ENCODE data around the gene LSP1.
"Not testable (repeated sequence)": the region's sequence is repeated elsewhere in the genome, so short reads cannot be mapped to it uniquely, and the experiment has no call there.

LSP1 gene

GRCh38 chr11:1869427-1870325, 16.8 kb downstream of the LSP1 start:
- no peak for FAIRE-seq
- no peak for TF ChIP-seq SPI1 (IDR thresholded peaks at IDR 0.05; ENCODE audit: low read depth, low read length)
- TF ChIP-seq POLR2A (IDR thresholded peaks at IDR 0.05; ENCODE audit: low read depth, low read length) = peak; percentile 7; the same call in 1 of the 2 replicates

GRCh38 chr11:1870326-1870696, 17.4 kb downstream of the LSP1 start:
- FAIRE-seq (no peak), DNase-seq (ENCODE audit: insufficient read length, low spot score) (no peak)
- TF ChIP-seq POLR2AphosphoS5 (IDR thresholded peaks at IDR 0.05; ENCODE audit: low read depth, low read length) (0 out of 2 replicates have a peak, but pooled peaks have one; percentile 32), PAX5 (IDR thresholded peaks at IDR 0.05; ENCODE audit: insufficient read depth, low read length, severe bottlenecking) (no peak), TAF1 (IDR thresholded peaks at IDR 0.05; ENCODE audit: low read depth, low read length) (no peak), POLR2A (IDR thresholded peaks at IDR 0.05; ENCODE audit: low read depth, low read length) (peak; percentile 14; the same call in 1 of the 2 replicates), POU2F2 (IDR thresholded peaks at IDR 0.05; ENCODE audit: low read depth, low read length) (no peak), SPI1 (IDR thresholded peaks at IDR 0.05; ENCODE audit: low read depth, low read length) (no peak)

More at GRCh38 chr11:1869427-1870325, 16.8 kb downstream of the LSP1 start:
- no peak for DNase-seq (ENCODE audit: insufficient read length, low spot score)

GRCh38 chr11:1870721-1871466, 18.0 kb downstream of the LSP1 start:
- TF ChIP-seq POLR2AphosphoS5 (IDR thresholded peaks at IDR 0.05; ENCODE audit: low read depth, low read length) = no peak; the same call in 1 of the 2 replicates
- TF ChIP-seq TAF1 (IDR thresholded peaks at IDR 0.05; ENCODE audit: low read depth, low read length) = no peak
- TF ChIP-seq POLR2A (IDR thresholded peaks at IDR 0.05; ENCODE audit: low read depth, low read length) = peak; percentile 9; the same call in 1 of the 2 replicates
- no peak for TF ChIP-seq PAX5 (IDR thresholded peaks at IDR 0.05; ENCODE audit: insufficient read depth, low read length, severe bottlenecking)
- DNase-seq (ENCODE audit: insufficient read length, low spot score) = no peak
- FAIRE-seq = no peak

DNA sequence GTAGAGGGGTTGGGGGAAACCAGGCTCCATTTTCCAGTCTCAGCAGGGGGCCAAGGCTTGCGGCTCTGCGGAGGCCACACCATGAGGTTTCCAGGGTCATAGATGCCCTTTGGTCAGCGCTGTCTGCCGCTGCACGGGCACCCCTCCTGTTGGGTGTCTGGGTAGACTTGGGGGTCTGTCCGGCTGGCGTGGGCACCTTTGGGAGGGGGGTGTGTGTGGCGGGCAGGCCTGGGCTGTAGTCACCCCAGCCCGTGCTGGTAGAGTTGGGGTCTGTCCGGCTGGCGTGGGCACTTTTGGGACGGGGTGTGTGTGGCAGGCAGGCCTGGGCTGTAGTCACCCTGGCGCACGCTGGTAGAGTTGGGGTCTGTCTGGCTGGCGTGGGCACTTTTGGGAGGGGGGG, 18.6 kb downstream of the LSP1 start:
- FAIRE-seq = no peak
- TF ChIP-seq POLR2AphosphoS5 (IDR thresholded peaks at IDR 0.05; ENCODE audit: low read depth, low read length) = no peak; the same call in 1 of the 2 replicates
- TF ChIP-seq PAX5 (IDR thresholded peaks at IDR 0.05; ENCODE audit: insufficient read depth, low read length, severe bottlenecking) = no peak
- TF ChIP-seq POLR2A (IDR thresholded peaks at IDR 0.05; ENCODE audit: low read depth, low read length) = no peak
- TF ChIP-seq POU2F2 (IDR thresholded peaks at IDR 0.05; ENCODE audit: low read depth, low read length) = no peak
- no peak for TF ChIP-seq SPI1 (IDR thresholded peaks at IDR 0.05; ENCODE audit: low read depth, low read length)

DNA sequence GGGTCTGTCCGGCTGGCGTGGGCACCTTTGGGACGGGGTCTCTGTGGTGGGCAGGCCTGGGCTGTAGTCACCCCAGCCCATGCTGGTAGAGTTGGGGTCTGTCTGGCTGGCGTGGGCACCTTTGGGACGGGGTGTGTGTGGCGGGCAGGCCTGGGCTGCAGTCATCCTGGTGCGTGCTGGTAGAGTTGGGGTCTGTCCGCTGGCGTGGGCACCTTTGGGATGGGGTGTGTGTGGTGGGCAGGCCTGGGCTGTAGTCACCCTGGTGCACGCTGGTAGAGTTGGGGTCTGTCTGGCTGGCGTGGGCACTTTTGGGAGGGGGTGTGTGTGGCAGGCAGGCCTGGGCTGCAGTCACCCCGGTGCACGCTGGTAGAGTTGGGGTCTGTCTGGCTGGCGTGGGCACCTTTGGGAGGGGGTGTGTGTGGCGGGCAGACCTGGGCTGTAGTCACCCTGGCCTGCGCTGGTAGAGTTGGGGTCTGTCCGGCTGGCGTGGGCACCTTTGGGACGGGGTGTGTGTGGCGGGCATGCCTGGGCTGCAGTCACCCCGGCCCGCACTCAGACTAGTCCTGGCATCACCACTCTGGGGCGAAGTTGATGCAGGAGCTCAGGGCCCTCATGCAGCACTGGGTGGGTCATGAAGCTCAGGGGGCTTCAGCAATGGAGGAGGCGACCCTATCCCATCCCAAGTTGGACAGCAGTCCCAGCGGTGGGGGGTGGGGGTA, 19.5 kb downstream of the LSP1 start:
- FAIRE-seq (no peak), DNase-seq (ENCODE audit: insufficient read length, low spot score) (no peak)
- no peak for TF ChIP-seq TAF1 (IDR thresholded peaks at IDR 0.05; ENCODE audit: low read depth, low read length)
- TF ChIP-seq POLR2AphosphoS5 (IDR thresholded peaks at IDR 0.05; ENCODE audit: low read depth, low read length) = no peak
- no peak for TF ChIP-seq SPI1 (IDR thresholded peaks at IDR 0.05; ENCODE audit: low read depth, low read length)
- no peak for TF ChIP-seq POU2F2 (IDR thresholded peaks at IDR 0.05; ENCODE audit: low read depth, low read length)
- no peak for TF ChIP-seq POLR2A (IDR thresholded peaks at IDR 0.05; ENCODE audit: low read depth, low read length)
- no peak for TF ChIP-seq PAX5 (IDR thresholded peaks at IDR 0.05; ENCODE audit: insufficient read depth, low read length, severe bottlenecking)

More for the DNA sequence above, 18.6 kb downstream of the LSP1 start:
- DNase-seq (ENCODE audit: insufficient read length, low spot score) = no peak

GRCh38 chr11:1873048-1873812, 20.3 kb downstream of the LSP1 start:
- DNase-seq (ENCODE audit: insufficient read length, low spot score) (no peak), FAIRE-seq (no peak)
- TF ChIP-seq SPI1 (IDR thresholded peaks at IDR 0.05; ENCODE audit: low read depth, low read length) = no peak
- TF ChIP-seq POLR2A (IDR thresholded peaks at IDR 0.05; ENCODE audit: low read depth, low read length) = no peak
- no peak for TF ChIP-seq POLR2AphosphoS5 (IDR thresholded peaks at IDR 0.05; ENCODE audit: low read depth, low read length)
- no peak for TF ChIP-seq TAF1 (IDR thresholded peaks at IDR 0.05; ENCODE audit: low read depth, low read length)
- no peak for TF ChIP-seq PAX5 (IDR thresholded peaks at IDR 0.05; ENCODE audit: insufficient read depth, low read length, severe bottlenecking)
- no peak for TF ChIP-seq POU2F2 (IDR thresholded peaks at IDR 0.05; ENCODE audit: low read depth, low read length)

GRCh38 chr11:1873813-1874150, 20.9 kb downstream of the LSP1 start:
- not testable (repeated sequence) for FAIRE-seq

DNA sequence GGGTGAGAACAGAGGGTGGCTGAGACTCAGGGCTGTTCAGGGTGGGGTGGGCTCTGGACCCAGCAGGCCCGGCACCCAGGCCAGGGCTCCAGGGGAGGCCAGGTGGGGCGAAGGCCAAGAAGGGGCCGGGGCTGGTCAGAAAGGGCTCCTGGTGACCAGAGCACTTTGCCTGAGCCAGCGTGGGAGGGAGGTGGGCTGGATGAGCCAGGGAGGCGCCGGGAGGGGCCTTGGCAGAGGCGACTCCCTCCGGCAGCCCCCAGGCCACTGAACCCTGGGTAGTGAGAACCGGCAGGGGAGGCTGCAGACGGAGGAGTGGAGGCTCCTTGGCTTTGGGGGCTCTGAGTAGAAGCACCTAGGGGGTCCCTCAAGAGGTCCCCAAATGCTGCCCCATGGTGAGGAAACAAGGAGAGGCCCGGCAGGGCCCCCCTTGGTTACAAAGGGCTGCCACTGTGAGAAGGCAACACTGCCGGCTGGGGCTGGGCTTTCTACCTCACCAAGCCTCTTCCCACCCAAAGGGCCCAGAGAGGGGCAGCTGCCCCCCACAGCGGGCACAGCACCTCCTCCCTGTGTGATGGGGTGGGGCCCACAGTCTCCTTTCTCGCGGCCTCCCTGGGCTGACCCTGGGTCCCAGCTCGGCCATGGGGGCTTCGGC, 21.7 kb downstream of the LSP1 start:
- not testable (repeated sequence) for FAIRE-seq; DNase-seq (ENCODE audit: insufficient read length, low spot score)

More at GRCh38 chr11:1873813-1874150, 20.9 kb downstream of the LSP1 start:
- not testable (repeated sequence) for DNase-seq (ENCODE audit: insufficient read length, low spot score)

Data from GM12891 (cell line).